ENCODE results near the gene C9orf57. TPM values are rescaled to one million over a fixed set of nuclear protein-coding genes. Genes with fewer than 3 reads are reported as not detected.
A peak's percentile ranks its signal among the peaks of the same experiment; 100 is the strongest.

C9orf57 gene
- total and polyA plus RNA-seq, 2 of the 8 experiments (the other 6 are each of a cell fraction or from before 2014, with no cell fraction given) = not detected

DNA sequence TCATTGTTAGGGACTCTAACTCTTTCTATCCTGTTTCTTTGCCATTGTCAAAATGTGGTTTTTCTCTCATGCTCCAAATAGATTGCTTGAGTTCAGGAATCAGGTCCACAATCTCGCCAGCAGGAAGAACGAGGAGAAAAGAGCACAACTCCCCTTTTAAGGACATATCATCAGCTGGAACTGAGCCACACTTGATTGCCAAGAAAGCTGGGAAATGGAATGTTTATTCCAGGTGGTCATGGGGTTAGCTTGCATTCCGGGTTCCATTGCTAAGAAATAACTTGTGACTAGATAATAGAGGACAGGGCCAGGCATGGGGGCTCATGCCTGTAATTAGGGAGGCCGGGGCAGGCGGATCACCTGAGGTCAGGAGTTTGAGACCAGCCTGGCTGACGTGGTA, 32.4 kb upstream of the C9orf57 start:
- no peak for FAIRE-seq
- Histone ChIP-seq H3K4me1 (replicated peaks in 1 of 4; ENCODE audit: control insufficient read depth in 3 of 4, insufficient read depth in 4 of 4, low read length in 3 of 4) (no peaks in the 10 kb centered on the region), H2AK5ac (ENCODE audit: low read depth, low read length) (no peak overlapping the region)

More for the DNA sequence above, 32.4 kb upstream of the C9orf57 start:
- H3K18ac ChIP-seq (ENCODE audit: extremely low read depth, low read length) = no peak overlapping the region
- no peak overlapping the region for H4K8ac ChIP-seq (ENCODE audit: extremely low read depth, insufficient read depth, low read length)
- H3K14ac ChIP-seq (ENCODE audit: insufficient read length) = no peak overlapping the region
- no peaks in the 10 kb centered on the region for H4K20me1 ChIP-seq (replicated peaks in 1 of 2; ENCODE audit: control insufficient read depth in 1 of 2, insufficient read depth in 2 of 2, low read length in 2 of 2)
- TF ChIP-seq, protein P1, sequence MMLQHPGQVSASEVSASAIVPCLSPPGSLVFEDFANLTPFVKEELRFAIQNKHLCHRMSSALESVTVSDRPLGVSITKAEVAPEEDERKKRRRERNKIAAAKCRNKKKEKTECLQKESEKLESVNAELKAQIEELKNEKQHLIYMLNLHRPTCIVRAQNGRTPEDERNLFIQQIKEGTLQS (IDR thresholded peaks at IDR 0.05; ENCODE audit: insufficient read depth, low read depth, low read length) = no peak
- TF ChIP-seq JUN (IDR thresholded peaks at IDR 0.05; ENCODE audit: low read depth, low read length) (no peak), CBX5 (IDR thresholded peaks at IDR 0.05; ENCODE audit: low read depth, low read length) (no peak), RAD21 (IDR thresholded peaks at IDR 0.05 in 1 of 2, conservative IDR thresholded peaks at IDR 0.05 in 1 of 2; ENCODE audit: low read depth in 2 of 2, low read length in 2 of 2) (no peak), ZNF274 (IDR thresholded peaks at IDR 0.05; ENCODE audit: borderline replicate concordance, extremely low read depth, low read length) (no peak), RBBP5 (IDR thresholded peaks at IDR 0.05; ENCODE audit: borderline replicate concordance, low read depth, low read length) (no peak)
- no peak overlapping the region for H3K4me2 ChIP-seq (ENCODE audit: insufficient read depth in 1 of 2, low read depth in 2 of 2, low read length in 2 of 2)
- no peak overlapping the region for H4K91ac ChIP-seq (replicated peaks; ENCODE audit: insufficient read length, low read length)
- H3K27me3 ChIP-seq (replicated peaks in 1 of 4; ENCODE audit: control insufficient read depth in 3 of 4, extremely low read depth in 1 of 4, insufficient read depth in 3 of 4, low read length in 3 of 4) = no peaks in the 10 kb centered on the region
- H2BK20ac ChIP-seq (ENCODE audit: low read length) = no peak overlapping the region
- H3K4ac ChIP-seq (replicated peaks; ENCODE audit: insufficient read length, low read depth, low read length) = no peak overlapping the region
- 0 out of 2 replicates have a peak overlapping the region, but pooled peaks have one; percentile 16 for H2AFZ ChIP-seq (ENCODE audit: low read length)
- ChIA-PET CTCF (ENCODE audit: partially characterized antibody) (interaction anchor here (1.1 to 1.3 kb wide), 2 partner anchors 56 to 179 kb away, joined by 3 to 4 read pairs; partner anchors contain the start of gene GDA), POLR2A (ENCODE audit: partially characterized antibody) (no interaction called here)
- H4K5ac ChIP-seq (ENCODE audit: insufficient read length, low read depth, low read length) = no peak overlapping the region
- 83% methylated on average over 6 of the region's 6 CpGs; no CpG with 5 or more reads in 1 of the 2 experiments for WGBS, 2 experiments (ENCODE audit: extremely low coverage in 1 of 2, insufficient coverage in 1 of 2, insufficient read length in 1 of 2, insufficient replicate concordance in 2 of 2, low coverage in 1 of 2, low lambda C conversion rate in 2 of 2, missing lambda C conversion rate in 1 of 2)
- H3K36me3 ChIP-seq (ENCODE audit: control insufficient read depth in 2 of 4, insufficient read depth in 4 of 4, low read length in 3 of 4) = no peaks in the 10 kb centered on the region
- H3K27ac ChIP-seq (ENCODE audit: low read depth, low read length) = no peak overlapping the region
- no peak overlapping the region for H2BK12ac ChIP-seq (ENCODE audit: low read depth, low read length)
- no peaks in the 10 kb centered on the region for H3K9me3 ChIP-seq (ENCODE audit: insufficient read depth in 2 of 2, low read depth in 1 of 2, low read length in 1 of 2)
- no peak for DNase-seq (ENCODE audit: low read depth in 1 of 2, low spot score in 2 of 2)
- no peak overlapping the region for H3K9ac ChIP-seq (replicated peaks in 1 of 4; ENCODE audit: extremely low read depth in 1 of 4, low read depth in 3 of 4, low read length in 3 of 4)
- no peak overlapping the region for H3K56ac ChIP-seq (replicated peaks; ENCODE audit: insufficient read length, low read depth, low read length)
- no peak overlapping the region for H2BK15ac ChIP-seq (ENCODE audit: low read length)
- no peak overlapping the region for H3K23ac ChIP-seq (ENCODE audit: insufficient read length)
- H3K79me2 ChIP-seq (ENCODE audit: control insufficient read depth in 1 of 2, insufficient read depth in 2 of 2, low read length in 2 of 2) = no peaks in the 10 kb centered on the region
- H3K23me2 ChIP-seq (ENCODE audit: low read depth, low read length) = no peaks in the 10 kb centered on the region
- H2BK5ac ChIP-seq (ENCODE audit: low read depth, low read length) = no peak overlapping the region
- no peak overlapping the region for H2BK120ac ChIP-seq (replicated peaks; ENCODE audit: low read depth, low read length)
- no peak overlapping the region for H3K4me3 ChIP-seq (ENCODE audit: extremely low read depth in 1 of 4, insufficient read depth in 2 of 4, low read depth in 3 of 4, low read length in 4 of 4)
- H3K79me1 ChIP-seq (ENCODE audit: low read depth, low read length) = no peaks in the 10 kb centered on the region

Measured in H1 (cell line).